ENCODE results near the gene FAM162A.
"Not testable (repeated sequence)": the region's sequence is repeated elsewhere in the genome, so short reads cannot be mapped to it uniquely, and the experiment has no call there.

The FAM162A gene

DNA sequence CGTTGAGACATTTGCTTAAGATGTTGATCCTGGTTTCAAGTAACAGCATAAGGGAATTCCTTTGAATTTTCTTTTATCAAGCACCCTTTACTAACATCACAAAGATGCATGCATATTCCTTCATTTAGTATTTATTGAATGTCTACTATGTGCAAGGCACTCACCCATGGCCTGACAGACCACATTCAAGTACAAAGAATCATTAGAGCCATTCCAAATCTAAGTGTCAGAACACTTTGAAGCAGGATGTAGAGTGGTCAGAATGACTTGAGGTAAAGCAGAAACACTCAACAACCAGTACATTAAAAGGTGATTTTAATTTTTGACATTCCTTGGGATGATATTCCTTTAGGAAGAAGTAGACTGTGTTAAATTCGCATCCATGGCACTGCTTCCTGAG, 37.9 kb downstream of the FAM162A start:
- DNase-seq (ENCODE audit: low read depth), result no peak

DNA sequence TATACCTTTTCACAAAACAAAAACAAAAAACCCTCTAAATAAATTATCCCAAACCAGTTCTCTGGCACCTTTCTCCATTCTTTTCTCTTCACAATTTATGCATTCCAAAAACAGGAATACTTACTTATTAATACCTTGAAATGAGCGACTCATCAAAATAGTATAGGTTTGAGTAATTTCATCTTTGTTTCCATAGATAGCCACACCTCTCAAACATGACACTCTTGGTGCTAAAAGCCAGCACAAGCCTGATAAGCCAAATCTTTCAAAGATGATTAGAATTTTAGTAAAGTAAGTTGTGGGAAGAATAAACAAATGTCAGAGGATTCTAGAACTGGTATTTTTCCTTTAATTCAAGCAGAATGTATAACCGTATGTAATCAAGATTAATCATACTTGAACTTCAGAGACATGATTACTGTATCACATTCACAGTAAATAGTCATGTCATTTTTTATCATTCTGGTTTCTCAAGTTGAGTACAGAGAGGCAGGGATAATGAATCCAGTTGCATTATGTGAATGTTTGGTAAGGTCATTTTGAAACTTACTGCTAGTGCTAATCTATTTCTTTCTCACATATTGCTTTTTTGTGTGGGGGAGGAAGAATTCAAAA, 44.0 kb downstream of the FAM162A start:
- no peak for DNase-seq (ENCODE audit: low read depth)

DNA sequence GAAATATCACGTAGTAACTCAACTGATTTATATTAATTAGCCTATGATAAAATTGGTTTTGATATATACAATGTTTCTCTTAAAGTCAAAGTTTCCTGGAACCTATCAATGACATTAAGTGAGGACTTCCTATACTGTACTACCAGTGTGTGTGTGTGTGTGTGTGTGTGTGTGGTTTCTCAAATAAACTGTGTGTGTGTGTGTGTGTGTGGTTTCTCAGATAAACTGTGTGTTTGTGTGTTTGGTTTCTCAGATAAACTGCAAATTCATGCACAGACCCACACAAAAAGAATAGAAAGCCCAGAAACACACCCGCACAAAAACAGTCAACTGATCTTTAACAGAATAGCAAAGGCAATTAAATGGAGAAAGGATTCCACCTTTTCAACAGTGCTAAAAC, 46.4 kb downstream of the FAM162A start:
- no peak for DNase-seq (ENCODE audit: low read depth)

DNA sequence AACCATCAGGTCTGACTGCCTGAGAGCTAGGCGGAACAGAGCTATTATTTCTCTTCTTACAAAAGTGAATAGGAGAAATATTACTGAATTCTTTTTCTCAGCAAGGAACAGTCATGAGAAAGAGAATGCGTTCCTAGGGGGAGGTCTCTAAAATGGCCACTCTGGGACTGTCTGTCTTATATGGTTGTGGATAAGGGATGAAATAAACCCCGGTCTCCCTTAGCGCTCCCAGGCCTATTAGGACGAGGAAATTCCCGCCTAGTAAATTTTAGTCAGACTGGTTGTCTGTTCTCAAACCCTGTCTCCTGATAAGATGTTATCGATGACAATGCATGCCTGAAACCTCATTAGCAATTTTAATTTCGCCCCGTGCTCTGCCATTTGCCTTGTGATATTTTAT, 52.0 kb downstream of the FAM162A start:
- no peak for DNase-seq (ENCODE audit: low read depth)

DNA sequence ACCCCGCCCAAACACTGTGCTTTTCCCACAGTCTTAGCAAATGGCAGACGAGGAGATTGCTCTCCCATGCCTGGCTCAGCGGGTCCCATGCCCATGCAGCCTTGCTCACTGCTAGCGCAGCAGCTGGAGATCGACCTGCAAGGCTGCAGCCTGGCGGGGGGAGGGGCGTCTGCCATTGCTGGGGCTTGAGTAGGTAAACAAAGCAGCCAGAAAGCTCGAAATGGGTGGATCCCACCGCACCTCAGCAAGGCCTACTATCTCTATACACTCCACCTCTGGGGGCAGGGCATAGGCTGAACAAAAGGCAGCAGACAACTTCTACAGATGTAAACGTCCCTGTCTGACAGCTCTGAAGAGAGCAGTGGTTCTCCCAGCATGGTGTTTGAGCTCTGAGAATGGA, 59.1 kb downstream of the FAM162A start:
- no peak for DNase-seq (ENCODE audit: low read depth)

DNA sequence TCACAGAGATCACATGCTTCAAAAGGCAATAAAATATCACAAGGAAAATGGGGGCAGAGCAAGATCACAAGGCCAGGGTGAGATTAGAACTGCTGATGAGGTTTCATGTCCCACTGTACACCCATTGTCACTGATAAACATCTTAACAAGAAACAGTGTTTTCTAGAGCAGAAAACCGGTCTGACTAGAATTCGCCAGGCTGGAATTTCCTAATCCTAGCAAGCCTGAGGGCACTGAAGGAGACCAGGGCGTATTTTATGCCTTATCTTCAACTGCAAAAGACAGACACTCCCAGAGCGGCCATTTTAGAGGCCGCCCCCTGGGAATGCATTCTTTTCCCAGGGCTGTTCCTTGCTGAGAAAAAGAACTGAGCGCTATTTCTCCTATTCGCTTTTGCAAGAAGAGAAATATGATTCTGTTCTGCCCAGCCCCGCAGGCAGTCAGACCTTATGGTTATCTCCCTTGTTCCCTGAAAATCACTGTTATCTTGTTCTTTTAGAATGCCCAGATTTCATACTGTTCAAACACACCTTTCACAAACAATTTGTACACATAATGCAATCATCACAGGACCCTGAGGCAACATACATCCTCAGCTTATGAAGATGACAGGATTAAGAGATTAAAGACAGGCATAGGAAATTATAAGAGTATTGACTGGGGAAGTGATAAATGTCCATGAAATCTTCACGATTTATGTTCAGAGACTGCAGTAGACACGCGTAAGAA, 59.9 kb downstream of the FAM162A start:
- DNase-seq (ENCODE audit: low read depth), result not testable (repeated sequence)

DNA sequence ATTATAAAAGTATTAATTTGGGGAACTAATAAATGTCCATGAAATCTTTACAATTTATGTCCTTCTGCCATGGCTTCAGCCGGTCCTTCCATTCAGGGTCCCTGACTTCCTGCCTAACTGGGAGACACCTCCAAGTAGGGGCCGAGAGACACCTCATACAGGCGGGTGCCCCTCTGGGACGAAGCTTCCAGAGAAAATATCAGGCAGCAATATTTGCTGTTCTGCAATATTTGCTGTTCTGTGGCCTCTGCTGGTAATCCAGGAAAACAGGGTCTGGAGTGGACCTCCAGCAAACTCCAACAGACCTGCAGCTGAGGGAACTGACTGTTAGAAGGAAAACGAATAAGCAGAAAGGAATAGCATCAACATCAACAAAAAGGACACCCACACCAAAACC, 60.5 kb downstream of the FAM162A start:
- not testable (repeated sequence) for DNase-seq (ENCODE audit: low read depth)

DNA sequence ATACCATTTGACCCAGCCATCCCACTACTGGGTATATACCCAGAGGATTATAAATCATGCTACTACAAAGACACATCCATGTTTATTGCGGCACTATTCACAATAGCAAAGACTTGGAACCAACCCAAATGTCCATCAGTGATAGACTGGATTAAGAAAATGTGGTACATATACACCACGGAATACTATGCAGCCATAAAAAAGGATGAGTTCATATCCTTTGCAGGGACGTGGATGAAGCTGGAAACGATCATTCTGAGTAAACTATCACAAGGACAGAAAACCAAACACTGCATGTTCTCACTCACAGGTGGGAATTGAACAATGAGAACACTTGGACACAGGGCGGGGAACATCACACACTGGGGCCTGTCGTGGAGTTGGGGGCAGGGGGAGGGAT, 64.2 kb downstream of the FAM162A start:
- DNase-seq (ENCODE audit: low read depth), result not testable (repeated sequence)

DNA sequence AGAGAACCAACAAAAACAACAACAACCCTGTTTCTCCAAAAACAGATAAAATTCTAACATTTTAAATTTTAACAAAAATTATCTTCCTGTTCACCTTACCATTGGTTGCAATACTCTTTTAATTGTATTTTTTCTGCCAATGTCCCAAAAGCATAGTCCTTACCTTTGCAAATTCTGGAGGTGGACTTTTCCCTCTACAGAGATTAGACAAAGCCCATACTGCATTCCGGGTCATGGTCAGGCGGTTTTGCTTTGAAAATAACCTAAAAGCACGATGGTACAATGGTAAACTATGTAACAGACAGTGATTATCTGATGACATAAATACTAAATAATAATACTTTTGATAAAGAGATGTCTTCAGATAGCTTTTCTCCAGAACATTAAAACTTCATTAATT, 67.4 kb downstream of the FAM162A start:
- DNase-seq (ENCODE audit: low read depth), result no peak

DNA sequence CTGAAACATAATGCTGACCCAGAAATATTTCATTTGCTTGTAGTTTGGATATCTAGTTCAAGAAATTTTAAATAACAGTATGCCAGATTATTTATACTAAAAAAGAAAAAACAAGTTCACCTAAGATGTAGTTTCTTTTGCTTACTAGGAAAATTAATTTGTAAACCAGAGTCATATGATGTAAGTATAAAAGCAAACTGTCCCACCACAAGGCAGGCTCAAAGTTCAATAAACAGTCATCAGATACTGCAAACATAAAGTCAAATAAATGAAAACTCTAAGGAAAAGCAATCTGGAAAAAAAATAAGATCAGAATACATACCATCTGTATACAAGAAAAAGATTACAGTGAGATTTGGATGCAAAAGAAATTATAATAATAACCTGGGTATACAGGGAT, 72.1 kb downstream of the FAM162A start:
- DNase-seq (ENCODE audit: low read depth), result no peak

DNA sequence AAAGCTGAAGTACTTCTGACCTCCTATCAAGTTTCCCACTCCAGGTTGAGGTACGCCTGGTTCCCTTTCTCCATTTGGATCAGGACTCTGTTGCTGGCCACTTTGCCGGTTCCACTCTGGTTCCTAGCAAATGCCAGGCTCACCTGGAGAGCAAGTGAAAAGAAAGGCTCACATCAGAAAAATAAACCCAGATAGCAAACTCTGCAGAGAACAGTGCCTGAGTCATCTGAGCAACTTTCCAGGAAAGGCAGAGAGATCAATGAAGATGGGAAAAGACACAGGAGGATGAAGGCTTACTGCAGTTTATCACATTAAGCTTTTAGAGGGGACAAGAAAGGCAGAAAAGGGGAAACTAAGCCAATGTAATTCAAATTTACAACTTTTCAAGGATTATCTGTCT, 73.7 kb downstream of the FAM162A start:
- no peak for DNase-seq (ENCODE audit: low read depth)

DNA sequence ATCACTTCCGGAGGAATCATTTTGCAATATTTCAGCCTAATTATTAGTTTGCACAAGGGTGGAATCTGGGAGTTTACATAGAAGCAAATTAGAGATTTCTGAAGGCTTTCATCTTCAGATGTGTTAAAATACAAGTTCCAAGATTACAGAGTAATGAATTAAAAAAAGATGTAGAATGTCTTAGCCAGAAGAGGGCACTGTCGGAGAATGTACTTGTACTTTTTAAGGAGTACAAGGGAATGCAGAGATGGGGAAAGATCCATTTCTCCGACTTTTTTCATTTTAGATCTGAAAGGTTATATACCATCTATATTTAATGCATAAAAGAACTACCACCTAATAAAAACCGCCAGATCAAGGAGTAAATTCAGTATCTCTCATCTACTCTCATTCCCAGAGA, 75.0 kb downstream of the FAM162A start:
- DNase-seq (ENCODE audit: low read depth), result peak; percentile 69

DNA sequence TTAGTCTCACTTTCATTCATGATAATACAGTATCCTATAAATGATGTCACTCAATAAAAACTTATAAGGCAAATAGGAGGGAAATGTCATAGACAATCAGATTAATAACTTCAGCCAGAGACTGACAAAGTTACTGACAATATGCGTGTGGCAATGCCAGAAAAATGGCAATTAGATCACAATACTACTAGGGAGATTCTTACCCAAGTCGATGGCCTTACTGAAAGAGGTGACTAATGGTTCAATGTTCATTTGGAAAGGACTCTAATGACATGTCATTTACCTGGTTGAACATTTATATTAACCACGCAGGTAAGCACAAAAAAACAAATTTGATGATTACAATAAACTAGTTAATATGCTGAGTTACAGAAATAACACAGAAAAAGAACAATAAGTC, 77.8 kb downstream of the FAM162A start:
- DNase-seq (ENCODE audit: low read depth), result no peak
